ENCODE data around the gene FLNC. TPM values are rescaled to one million over a fixed set of nuclear protein-coding genes. Genes with fewer than 3 reads are reported as not detected.

Gene FLNC
- total RNA-seq, 1 donor from 2014 or later, result 236 TPM

DNA sequence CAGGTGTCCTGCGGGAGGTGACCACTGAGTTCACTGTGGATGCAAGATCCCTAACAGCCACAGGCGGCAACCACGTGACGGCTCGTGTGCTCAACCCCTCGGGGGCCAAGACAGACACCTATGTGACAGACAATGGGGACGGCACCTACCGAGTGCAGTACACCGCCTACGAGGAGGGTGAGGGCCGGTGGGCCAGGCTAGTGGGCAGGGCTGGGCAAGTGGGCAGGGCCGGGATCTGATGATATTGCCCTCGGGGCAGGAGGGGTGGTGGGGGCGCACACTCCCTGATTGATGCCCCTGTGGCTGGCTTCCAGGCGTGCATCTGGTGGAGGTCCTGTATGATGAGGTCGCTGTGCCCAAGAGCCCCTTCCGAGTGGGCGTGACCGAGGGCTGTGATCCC is 15.8 kb downstream of the FLNC start:
- DNase-seq (ENCODE audit: low spot score), result no peak

GRCh38 chr7:128846781-128847444 is 16.7 kb downstream of the FLNC start:
- DNase-seq (ENCODE audit: low spot score), result no peak

DNA sequence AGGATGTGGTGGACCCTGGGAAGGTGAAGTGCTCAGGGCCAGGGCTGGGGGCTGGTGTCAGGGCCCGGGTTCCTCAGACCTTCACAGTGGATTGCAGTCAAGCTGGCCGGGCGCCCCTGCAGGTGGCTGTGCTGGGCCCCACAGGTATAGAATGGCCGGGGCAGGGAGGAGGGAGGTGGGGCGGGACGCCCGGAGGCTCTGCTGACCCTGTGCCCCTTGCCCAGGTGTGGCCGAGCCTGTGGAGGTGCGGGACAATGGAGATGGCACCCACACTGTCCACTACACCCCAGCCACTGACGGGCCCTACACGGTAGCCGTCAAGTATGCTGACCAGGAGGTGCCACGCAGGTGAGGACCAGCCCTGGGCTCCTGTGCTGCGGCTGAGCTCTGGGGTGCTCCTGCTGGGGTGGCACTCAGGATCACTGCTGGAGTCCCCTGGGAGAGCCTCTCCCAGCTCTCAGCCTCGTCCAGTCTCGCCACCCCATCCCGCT is 17.6 kb downstream of the FLNC start:
- no peak for DNase-seq (ENCODE audit: low spot score)

- DNase-seq (ENCODE audit: low spot score), result no peak
Measured at GRCh38 chr7:128848289-128849155, 18.3 kb downstream of the FLNC start.

- DNase-seq (ENCODE audit: low spot score), result no peak
Measured at GRCh38 chr7:128849156-128849515, 18.9 kb downstream of the FLNC start.

GRCh38 chr7:128849804-128850490 is 19.7 kb downstream of the FLNC start:
- no peak for DNase-seq (ENCODE audit: low spot score)

- no peak for DNase-seq (ENCODE audit: low spot score)
Measured at GRCh38 chr7:128852537-128853254, 22.5 kb downstream of the FLNC start.

GRCh38 chr7:128853799-128854198 is 23.6 kb downstream of the FLNC start:
- no peak for DNase-seq (ENCODE audit: low spot score)

DNA sequence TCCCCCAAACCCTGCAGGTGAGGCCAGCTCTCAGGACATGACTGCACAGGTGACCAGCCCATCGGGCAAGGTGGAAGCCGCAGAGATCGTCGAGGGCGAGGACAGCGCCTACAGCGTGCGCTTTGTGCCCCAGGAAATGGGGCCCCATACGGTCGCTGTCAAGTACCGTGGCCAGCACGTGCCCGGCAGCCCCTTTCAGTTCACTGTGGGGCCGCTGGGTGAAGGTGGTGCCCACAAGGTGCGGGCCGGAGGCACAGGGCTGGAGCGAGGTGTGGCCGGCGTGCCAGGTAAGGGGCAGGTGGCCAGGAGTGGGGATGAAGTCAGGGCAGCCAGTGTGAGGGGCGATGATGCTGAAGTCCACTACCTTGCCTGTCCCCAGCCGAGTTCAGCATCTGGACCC is 24.2 kb downstream of the FLNC start:
- no peak for DNase-seq (ENCODE audit: low spot score)

DNA sequence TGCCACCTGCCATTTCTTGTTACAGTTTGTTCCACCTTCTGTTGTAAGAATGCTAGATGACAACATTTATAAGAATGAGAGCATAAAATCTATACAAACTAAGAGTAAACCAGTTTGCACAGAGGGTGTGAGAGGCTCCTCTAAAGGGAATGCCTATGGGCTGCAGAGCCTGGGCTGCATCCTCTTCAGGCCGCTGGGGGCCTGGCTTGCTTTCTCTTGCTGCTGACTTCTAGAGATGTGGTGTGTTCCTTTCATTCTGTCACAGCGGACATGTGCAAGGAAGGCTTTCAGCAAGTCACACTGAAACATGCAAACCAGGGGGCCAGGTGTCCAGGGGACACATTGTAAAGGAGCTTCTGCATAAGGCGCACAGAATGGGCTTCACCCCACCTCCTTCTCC is 25.4 kb downstream of the FLNC start:
- DNase-seq (ENCODE audit: low spot score), result no peak

GRCh38 chr7:128856001-128856718 is 26.0 kb downstream of the FLNC start:
- DNase-seq (ENCODE audit: low spot score), result no peak

DNA sequence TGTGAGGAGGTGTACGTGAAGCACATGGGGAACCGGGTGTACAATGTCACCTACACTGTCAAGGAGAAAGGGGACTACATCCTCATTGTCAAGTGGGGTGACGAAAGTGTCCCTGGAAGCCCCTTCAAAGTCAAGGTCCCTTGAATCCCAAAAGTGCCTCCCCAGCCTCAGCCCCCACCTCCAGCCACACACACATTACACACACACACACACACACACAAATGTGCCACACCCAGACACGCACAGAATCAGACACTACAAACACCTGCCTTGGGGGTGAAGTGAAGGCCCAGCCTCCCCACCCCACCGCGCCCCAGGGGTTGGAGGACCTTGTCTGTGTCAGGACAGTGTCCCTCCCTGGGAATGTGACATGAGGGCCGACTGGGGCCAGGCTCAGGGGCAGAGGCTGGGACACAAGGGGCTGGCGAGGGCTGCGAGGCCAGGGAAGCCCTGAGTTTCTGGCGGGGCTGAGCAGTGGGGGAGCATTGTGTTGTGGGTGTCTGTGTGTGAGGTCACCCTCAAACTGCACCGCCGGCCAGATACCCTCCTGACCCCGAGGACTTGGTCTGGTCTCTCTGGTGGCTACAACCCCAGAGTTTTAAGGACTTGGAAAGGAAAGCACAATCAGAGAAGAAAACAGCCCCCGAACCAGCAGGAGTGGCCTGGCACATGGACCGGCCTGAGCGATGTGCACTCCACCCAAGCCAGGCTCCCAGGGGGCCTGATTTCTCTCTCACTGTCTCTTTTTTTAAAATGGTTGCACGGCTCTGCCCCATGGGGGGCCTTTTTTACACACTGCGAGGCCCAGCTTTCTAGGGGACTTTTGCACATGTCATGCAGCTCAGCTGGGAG is 28.4 kb downstream of the FLNC start:
- no peak for DNase-seq (ENCODE audit: low spot score)

DNA sequence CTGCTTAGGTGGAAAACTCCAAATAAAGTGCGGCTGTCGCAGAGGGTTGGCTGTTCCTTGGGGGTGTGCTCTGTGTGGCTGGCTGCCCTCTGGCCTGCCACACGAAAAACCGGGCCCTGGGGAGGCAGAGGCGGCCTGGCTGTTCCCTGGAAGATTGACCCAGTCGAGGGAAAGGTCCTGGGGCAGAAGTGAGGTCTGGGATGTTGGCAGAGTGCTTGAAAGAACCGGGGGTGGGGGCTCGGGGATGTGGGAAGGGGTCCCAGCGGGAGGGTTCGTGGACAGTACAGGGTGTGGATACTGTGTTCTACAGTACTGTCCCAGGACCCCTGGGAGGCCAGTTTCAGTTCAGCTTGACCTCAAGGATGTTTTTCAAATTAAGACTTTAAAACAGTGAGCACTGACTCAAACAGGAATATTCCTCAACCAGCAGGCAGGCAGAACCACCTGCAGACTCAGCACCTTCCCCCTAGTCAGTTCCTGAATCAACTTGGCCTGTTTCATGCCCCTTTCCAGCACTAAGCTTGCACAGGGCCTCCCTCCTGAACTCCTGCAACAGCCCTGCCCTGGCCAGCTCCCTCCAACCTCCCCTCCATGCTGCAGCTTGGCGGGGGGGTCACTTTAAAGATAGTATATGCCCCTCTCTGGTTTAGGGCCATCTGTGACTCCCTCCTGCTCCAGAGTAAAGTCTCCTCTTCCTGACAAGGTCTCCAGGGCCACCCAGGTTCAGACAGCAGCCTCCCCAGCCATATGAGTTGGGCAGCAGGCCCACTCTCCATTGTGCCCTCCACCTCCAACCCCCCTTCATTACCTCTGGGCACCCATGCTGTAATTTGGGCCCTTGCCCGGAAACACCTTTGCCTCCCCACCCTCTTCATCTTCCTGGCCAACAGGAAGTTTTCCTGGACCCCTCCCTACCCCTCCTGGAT is 29.3 kb downstream of the FLNC start:
- DNase-seq (ENCODE audit: low spot score), result no peak

GRCh38 chr7:128860158-128861073 is 30.2 kb downstream of the FLNC start:
- no peak for DNase-seq (ENCODE audit: low spot score)

DNA sequence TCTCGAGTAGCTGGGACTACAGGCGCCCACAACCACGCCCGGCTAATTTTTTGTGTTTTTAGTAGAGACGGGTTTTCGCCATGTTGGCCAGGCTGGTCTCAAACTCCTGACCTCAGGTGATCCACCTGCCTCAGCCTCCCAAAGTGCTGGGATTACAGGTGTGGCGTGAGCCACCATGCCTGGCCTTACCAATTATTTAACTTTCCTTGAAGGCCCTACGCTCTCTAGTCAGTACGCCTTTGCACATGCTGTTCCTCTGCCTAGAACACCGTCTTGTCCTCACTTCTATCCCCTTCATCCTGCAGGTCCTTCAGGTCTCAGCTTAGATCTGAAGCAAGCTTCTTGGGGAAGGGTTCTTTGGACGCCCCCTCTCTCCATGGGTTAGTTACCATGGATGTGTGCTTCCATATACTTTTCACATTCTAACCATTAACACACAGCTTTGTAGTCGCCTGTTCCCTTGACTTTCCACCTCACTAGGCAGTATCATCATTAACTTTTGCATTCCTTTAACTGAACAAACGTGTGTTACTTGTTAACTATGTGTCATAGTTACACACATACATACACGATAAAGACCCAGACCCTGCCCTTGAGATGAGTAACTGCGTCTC is 31.9 kb downstream of the FLNC start:
- DNase-seq (ENCODE audit: low spot score), result no peak

GRCh38 chr7:128862571-128863432 is 32.6 kb downstream of the FLNC start, which contains the start of gene ATP6V1F:
TSS of gene ATP6V1F (plus strand) at chr7:128862856. CDS start at chr7:128862905, 49 bp downstream.
- DNase-seq (ENCODE audit: low spot score), result peak; percentile 98
